ENCODE data around the gene SKI. TPM values are rescaled to one million over a fixed set of nuclear protein-coding genes. Genes with fewer than 3 reads are reported as not detected.

Gene SKI
- total RNA-seq, 2 donors from 2014 or later: 135 to 138 TPM

DNA sequence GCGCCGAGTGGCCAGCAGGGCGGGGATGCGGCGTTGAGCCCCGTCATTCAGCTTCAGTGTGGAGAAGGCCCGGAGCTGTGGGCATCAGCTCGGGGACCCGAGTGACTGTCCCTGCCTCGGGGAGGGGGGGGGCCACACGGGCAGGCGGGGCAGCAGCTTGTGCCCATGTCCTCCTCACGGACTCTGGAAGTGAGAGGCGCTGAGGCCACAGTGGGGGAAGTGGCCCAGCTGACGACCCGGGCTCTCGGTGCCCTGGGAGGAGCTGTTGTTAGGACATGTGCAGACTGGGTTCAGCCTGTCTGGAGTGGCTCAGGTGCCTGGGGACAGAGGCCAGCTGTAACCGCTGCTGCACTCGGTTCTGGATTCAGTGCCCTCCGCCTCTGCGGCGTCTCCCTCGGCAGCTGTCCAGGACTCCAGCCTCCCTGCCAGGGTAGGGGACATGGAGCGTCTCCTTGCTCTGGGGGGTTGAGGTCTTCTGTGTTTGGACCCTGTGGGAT, 71.1 kb downstream of the SKI start:
- TF ChIP-seq, protein P1, sequence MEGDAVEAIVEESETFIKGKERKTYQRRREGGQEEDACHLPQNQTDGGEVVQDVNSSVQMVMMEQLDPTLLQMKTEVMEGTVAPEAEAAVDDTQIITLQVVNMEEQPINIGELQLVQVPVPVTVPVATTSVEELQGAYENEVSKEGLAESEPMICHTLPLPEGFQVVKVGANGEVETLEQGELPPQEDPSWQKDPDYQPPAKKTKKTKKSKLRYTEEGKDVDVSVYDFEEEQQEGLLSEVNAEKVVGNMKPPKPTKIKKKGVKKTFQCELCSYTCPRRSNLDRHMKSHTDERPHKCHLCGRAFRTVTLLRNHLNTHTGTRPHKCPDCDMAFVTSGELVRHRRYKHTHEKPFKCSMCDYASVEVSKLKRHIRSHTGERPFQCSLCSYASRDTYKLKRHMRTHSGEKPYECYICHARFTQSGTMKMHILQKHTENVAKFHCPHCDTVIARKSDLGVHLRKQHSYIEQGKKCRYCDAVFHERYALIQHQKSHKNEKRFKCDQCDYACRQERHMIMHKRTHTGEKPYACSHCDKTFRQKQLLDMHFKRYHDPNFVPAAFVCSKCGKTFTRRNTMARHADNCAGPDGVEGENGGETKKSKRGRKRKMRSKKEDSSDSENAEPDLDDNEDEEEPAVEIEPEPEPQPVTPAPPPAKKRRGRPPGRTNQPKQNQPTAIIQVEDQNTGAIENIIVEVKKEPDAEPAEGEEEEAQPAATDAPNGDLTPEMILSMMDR (IDR thresholded peaks at IDR 0.05): no peak
- Histone ChIP-seq H3K36me3 (peaks cover 6% of the 10 kb centered on the region), H3K9me3 (no peaks in the 10 kb centered on the region), H3K4me1 (ENCODE audit: control insufficient read depth in 1 of 2, low read depth in 2 of 2) (peaks cover 43 to 85% of the 10 kb centered on the region in 2 donors), H3K4me3 (peak overlapping the region; percentile 66), H3K27me3 (replicated peaks; ENCODE audit: insufficient read depth) (no peaks in the 10 kb centered on the region), H3K27ac (peak overlapping the region; percentile 63 to 79)
- no peak for ATAC-seq (ENCODE audit: insufficient number of reproducible peaks, low FRiP score, low read depth)
- no peak for DNase-seq (ENCODE audit: low spot score)

- ATAC-seq (ENCODE audit: insufficient number of reproducible peaks, low FRiP score, low read depth) (no peak), DNase-seq (ENCODE audit: low spot score) (no peak)
- peak overlapping the region; percentile 66 for H3K4me3 ChIP-seq
- TF ChIP-seq, protein P1 (IDR thresholded peaks at IDR 0.05): no peak
- H3K27me3 ChIP-seq (replicated peaks; ENCODE audit: insufficient read depth): no peaks in the 10 kb centered on the region
- H3K9me3 ChIP-seq: no peaks in the 10 kb centered on the region
- peaks cover 16% of the 10 kb centered on the region for H3K36me3 ChIP-seq
- peaks cover 35 to 84% of the 10 kb centered on the region in 2 donors for H3K4me1 ChIP-seq (ENCODE audit: control insufficient read depth in 1 of 2, low read depth in 2 of 2)
- H3K27ac ChIP-seq: peak overlapping the region; percentile 63 to 79
Observed at GRCh38 chr1:2300004-2300771, 72.1 kb downstream of the SKI start.

DNA sequence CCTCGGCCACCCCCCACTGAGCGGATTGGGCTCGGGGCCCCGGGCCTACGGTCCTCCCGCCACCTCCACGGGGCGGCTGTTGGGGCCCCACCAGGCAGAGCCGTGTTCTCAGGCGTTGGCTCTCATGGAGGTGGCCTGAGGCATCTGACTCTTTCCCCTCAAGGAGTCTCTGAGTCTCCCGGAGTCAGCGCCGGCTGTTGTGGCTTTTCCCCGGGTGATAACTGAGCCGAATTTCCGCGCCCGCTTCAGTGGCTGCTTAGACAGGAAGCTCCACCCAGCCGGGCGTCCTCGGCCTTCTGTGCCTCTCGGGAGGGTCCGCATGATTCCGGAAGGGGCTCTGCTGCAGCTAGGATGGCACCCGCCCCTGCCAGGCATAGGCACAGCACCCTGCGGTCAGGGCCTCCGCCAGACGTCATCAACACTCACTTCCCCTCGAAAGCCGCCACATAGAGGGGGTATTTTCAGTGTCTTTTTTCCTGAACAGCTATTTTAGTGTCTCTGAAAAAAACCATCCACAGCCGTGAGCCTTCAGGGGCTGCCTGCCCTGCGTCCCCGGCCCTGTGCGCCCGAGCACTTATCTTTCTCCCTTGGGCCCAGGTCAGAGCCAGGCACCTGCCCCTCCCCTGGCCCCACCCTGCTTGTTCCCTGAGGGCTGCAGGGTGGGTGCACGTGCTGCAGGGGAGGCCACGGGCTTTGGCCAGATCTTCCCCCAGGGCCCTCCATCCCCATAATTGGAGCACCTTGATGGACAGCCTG, 72.9 kb downstream of the SKI start:
- Histone ChIP-seq H3K4me3 (peak overlapping the region; percentile 66), H3K4me1 (ENCODE audit: control insufficient read depth in 1 of 2, low read depth in 2 of 2) (peaks cover 35 to 79% of the 10 kb centered on the region in 2 donors)

DNA sequence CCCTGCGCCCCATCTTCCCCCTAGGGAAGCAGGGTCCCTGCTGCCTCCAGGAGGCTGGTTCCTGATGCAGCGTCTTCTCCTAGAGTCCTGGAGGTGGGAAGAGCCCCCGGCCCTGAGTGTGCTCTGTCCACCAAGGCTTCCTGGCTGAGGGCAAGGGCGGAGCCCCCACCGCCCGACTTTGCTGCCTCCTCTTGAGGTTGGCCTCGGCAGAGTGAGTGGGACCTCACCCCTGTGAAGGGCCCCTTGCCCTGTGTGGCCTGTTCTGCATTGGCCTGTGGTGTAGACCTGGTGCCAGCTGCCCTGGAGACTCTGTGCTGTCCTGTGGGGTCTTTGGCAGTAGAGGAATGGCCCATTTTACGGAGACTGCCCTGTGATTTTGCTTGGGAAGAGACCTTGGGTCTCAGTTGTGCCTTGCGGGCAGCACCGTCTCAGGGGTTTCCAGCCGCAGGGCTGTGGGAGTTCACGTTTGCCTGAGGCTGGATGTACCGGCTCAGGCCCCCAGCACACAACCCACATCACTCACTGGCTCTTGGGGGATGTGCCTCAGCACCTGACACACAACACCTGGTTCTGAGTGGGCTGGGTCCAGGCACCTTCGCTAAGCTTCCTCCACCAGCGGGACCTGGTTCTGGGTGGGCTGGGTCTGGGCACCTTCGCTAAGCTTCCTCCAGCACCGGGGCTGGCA, 73.6 kb downstream of the SKI start:
- H3K4me3 ChIP-seq: peak overlapping the region; percentile 66
- no peaks in the 10 kb centered on the region for H3K9me3 ChIP-seq
- TF ChIP-seq, protein P1 (IDR thresholded peaks at IDR 0.05): no peak
- DNase-seq (ENCODE audit: low spot score) (no peak), ATAC-seq (ENCODE audit: insufficient number of reproducible peaks, low FRiP score, low read depth) (no peak)
- H3K27me3 ChIP-seq (replicated peaks; ENCODE audit: insufficient read depth): no peaks in the 10 kb centered on the region
- H3K4me1 ChIP-seq (ENCODE audit: control insufficient read depth in 1 of 2, low read depth in 2 of 2): peaks cover 35 to 72% of the 10 kb centered on the region in 2 donors
- H3K36me3 ChIP-seq: peaks cover 28% of the 10 kb centered on the region
- H3K27ac ChIP-seq: peak overlapping the region; percentile 63 to 79

More for the DNA sequence above, 72.9 kb downstream of the SKI start:
- Histone ChIP-seq H3K36me3 (peaks cover 21% of the 10 kb centered on the region), H3K9me3 (no peaks in the 10 kb centered on the region), H3K27ac (peak overlapping the region; percentile 63 to 79), H3K27me3 (replicated peaks; ENCODE audit: insufficient read depth) (no peaks in the 10 kb centered on the region)
- ATAC-seq (ENCODE audit: insufficient number of reproducible peaks, low FRiP score, low read depth) (peak; percentile 21), DNase-seq (ENCODE audit: low spot score) (peak; percentile 54)
- TF ChIP-seq, protein P1 (IDR thresholded peaks at IDR 0.05): no peak

All from thoracic aorta (tissue), 2 donors.